ENCODE data around the gene ANTXR1. TPM values are rescaled to one million over a fixed set of nuclear protein-coding genes. Genes with fewer than 3 reads are reported as not detected.

Gene ANTXR1
- total RNA-seq, 1 donor from 2014 or later = not detected

DNA sequence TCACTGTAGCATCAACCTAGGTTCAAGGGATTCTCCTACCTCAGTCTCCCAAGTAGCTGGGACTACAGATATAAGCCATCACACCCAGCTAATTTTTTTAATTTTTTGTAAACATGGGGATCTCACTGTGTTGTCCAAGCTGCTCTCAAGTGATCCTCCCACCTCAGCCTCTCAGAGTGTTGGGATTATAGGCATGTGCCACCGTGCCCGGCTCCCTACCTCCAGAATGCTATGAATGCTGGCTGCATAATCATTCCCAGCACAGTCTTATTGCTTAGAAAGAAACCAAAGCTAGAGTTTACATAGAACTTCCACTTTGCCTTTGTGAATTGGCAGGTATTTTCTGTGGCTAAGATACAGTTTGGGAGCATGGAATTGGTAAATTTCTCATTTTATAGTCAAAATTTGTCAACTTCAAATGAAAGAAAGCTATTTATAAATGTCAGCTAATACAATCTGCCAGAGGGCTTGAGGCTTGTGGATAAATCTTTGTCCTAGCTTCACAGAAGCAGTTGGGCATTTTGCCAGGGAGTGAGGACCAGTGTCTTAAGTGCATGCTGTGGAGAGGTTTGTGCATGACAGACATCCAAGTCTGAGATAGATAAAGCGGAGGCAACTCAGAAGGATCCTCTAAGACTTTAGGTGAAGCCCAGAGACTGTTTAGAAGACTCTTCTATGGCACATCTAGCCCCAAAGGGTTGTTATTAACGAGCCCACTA, 175.4 kb downstream of the ANTXR1 start:
- Mint-ChIP-seq H3K9me3 (no peaks in the 10 kb centered on the region), H3K36me3 (ENCODE audit: low read depth) (no peaks in the 10 kb centered on the region), H3K4me3 (no peak overlapping the region), H3K4me1 (ENCODE audit: low read depth) (no peaks in the 10 kb centered on the region), H3K27me3 (ENCODE audit: insufficient read depth) (peaks cover 16% of the 10 kb centered on the region), H3K27ac (no peak overlapping the region)
- intact Hi-C loops (cut with micrococcal nuclease) = no loop called here
- no peak for DNase-seq (ENCODE audit: low spot score)

DNA sequence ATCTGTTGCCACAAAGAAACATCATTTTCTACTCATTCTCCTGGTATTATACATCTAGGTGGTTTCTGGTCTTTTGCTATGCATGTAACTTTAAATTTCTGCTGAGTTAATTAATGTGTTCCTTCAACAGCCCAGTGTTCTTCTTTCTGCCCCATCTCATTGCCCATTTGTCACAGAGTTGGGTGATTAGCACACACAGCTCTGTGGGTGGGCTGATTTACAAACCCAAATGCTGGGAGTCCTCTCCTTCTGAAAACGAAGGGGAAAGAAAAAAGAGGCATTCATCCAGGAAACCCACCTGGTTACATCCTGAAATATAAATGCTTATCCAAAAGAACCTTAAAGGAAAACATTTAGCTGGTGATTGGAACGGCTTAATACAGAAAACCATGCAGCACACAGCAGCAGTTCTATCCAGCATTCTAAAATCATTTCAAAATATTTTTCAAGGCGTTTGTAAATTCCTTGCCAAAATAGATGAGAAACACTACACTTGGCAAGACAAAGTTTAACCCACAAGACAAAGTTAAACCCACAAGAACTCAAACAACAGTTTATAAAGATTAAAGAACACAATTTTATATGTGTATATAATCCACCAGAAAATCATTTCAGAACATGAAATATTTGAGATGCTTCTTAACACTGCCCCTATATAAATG, 177.9 kb downstream of the ANTXR1 start:
- Mint-ChIP-seq H3K27ac (no peak overlapping the region), H3K9me3 (no peaks in the 10 kb centered on the region), H3K4me3 (no peak overlapping the region), H3K27me3 (ENCODE audit: insufficient read depth) (peaks cover 26% of the 10 kb centered on the region), H3K4me1 (ENCODE audit: low read depth) (no peaks in the 10 kb centered on the region), H3K36me3 (ENCODE audit: low read depth) (no peaks in the 10 kb centered on the region)
- intact Hi-C loops (cut with micrococcal nuclease) = loop anchor here (1.0 kb wide), 1 partner anchor 23 kb away; no protein-coding TSS in a partner anchor
- no peak for DNase-seq (ENCODE audit: low spot score)

GRCh38 chr2:69191634-69192033, 178.7 kb downstream of the ANTXR1 start:
- Mint-ChIP-seq H3K4me1 (ENCODE audit: low read depth) (no peaks in the 10 kb centered on the region), H3K27ac (no peak overlapping the region), H3K9me3 (no peaks in the 10 kb centered on the region), H3K36me3 (ENCODE audit: low read depth) (no peaks in the 10 kb centered on the region), H3K27me3 (ENCODE audit: insufficient read depth) (peaks cover 26% of the 10 kb centered on the region), H3K4me3 (no peak overlapping the region)
- intact Hi-C loops (cut with micrococcal nuclease) = no loop called here
- no peak for DNase-seq (ENCODE audit: low spot score)

- H3K27ac Mint-ChIP-seq = no peak overlapping the region
- H3K9me3 Mint-ChIP-seq = no peaks in the 10 kb centered on the region
- H3K36me3 Mint-ChIP-seq (ENCODE audit: low read depth) = no peaks in the 10 kb centered on the region
- no peaks in the 10 kb centered on the region for H3K4me1 Mint-ChIP-seq (ENCODE audit: low read depth)
- no peak overlapping the region for H3K4me3 Mint-ChIP-seq
- no peak for DNase-seq (ENCODE audit: low spot score)
- peaks cover 26% of the 10 kb centered on the region for H3K27me3 Mint-ChIP-seq (ENCODE audit: insufficient read depth)
- intact Hi-C loops (cut with micrococcal nuclease) = no loop called here
These were observed 179.4 kb downstream of the ANTXR1 start for GRCh38 chr2:69192176-69192945.

DNA sequence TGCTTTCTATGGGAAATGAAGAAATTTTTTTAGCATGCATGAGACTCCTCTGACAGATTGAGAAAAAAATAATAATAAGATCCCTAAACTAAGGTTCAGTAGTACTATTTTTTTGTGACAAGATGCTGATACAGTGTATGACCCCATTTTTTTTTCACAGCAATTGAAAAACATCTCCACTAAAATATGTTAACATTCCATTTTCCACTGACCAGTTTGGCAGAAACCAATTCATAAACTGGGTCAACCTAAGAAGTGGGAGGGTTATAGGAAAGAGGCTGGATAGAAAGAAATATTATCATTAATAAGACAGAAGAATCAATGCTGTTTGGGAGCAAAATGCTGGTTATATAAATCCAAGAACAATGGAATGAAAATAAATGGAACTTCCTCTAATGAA, 182.7 kb downstream of the ANTXR1 start:
- H3K27ac Mint-ChIP-seq = no peak overlapping the region
- H3K9me3 Mint-ChIP-seq = no peaks in the 10 kb centered on the region
- peaks cover 21% of the 10 kb centered on the region for H3K27me3 Mint-ChIP-seq (ENCODE audit: insufficient read depth)
- intact Hi-C loops (cut with micrococcal nuclease) = no loop called here
- H3K4me3 Mint-ChIP-seq = no peak overlapping the region
- no peaks in the 10 kb centered on the region for H3K36me3 Mint-ChIP-seq (ENCODE audit: low read depth)
- no peaks in the 10 kb centered on the region for H3K4me1 Mint-ChIP-seq (ENCODE audit: low read depth)
- DNase-seq (ENCODE audit: low spot score) = no peak

DNA sequence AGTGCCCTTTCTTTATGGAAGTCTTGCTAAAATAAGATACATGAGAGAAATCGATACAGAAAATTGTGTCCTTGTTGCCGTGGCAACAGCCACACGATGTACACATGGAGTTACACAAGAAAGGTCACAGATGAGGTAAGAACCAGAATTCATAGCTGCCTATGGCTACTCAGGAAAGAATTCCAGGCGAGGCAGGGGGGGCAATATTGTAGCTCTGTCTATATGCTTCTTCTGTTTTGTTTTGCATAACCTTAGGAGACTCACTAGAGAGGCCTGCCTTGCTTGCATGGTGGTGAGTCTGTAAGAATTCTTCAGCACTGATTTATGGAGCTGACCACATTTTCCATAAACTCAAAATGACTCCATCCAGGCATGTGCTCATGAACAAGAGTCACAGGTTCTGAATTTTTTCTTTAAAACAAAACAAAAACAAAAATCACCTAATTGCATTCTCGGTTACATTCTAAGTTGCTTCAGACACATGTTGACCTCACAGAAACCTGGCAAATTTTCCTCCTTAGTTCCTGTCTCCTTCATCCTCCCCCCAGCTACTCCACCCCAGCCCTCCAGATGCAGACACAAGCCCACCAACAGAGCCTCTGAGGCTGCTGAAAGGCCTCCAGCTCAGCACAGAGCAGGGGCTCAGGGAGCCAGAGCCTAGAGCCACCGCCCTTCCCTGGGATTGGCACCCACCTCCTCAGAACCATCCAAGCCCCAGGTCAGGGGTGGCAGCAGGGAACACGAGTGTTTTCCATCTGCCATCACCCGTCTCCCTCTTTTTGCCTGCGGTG, 183.5 kb downstream of the ANTXR1 start:
- Mint-ChIP-seq H3K4me1 (ENCODE audit: low read depth) (no peaks in the 10 kb centered on the region), H3K27me3 (ENCODE audit: insufficient read depth) (peaks cover 18% of the 10 kb centered on the region), H3K36me3 (ENCODE audit: low read depth) (no peaks in the 10 kb centered on the region), H3K27ac (no peak overlapping the region), H3K9me3 (no peaks in the 10 kb centered on the region), H3K4me3 (no peak overlapping the region)
- intact Hi-C loops (cut with micrococcal nuclease) = no loop called here
- DNase-seq (ENCODE audit: low spot score) = no peak

- H3K27me3 Mint-ChIP-seq (ENCODE audit: insufficient read depth) = peaks cover 7% of the 10 kb centered on the region
- no peaks in the 10 kb centered on the region for H3K4me1 Mint-ChIP-seq (ENCODE audit: low read depth)
- H3K36me3 Mint-ChIP-seq (ENCODE audit: low read depth) = no peaks in the 10 kb centered on the region
- H3K9me3 Mint-ChIP-seq = no peaks in the 10 kb centered on the region
- no peak for DNase-seq (ENCODE audit: low spot score)
- intact Hi-C loops (cut with micrococcal nuclease) = no loop called here
- H3K27ac Mint-ChIP-seq = no peak overlapping the region
- no peak overlapping the region for H3K4me3 Mint-ChIP-seq
These were observed 187.1 kb downstream of the ANTXR1 start for GRCh38 chr2:69200107-69200520.

GRCh38 chr2:69201259-69201658, 188.3 kb downstream of the ANTXR1 start:
- no peaks in the 10 kb centered on the region for H3K36me3 Mint-ChIP-seq (ENCODE audit: low read depth)
- peaks cover 3% of the 10 kb centered on the region for H3K27me3 Mint-ChIP-seq (ENCODE audit: insufficient read depth)

GRCh38 chr2:69202327-69202726, 189.3 kb downstream of the ANTXR1 start:
- H3K27me3 Mint-ChIP-seq (ENCODE audit: insufficient read depth) = peaks cover 3% of the 10 kb centered on the region
- no peak for DNase-seq (ENCODE audit: low spot score)
- H3K9me3 Mint-ChIP-seq = no peaks in the 10 kb centered on the region
- H3K4me3 Mint-ChIP-seq = no peak overlapping the region
- intact Hi-C loops (cut with micrococcal nuclease) = no loop called here
- no peaks in the 10 kb centered on the region for H3K4me1 Mint-ChIP-seq (ENCODE audit: low read depth)
- no peaks in the 10 kb centered on the region for H3K36me3 Mint-ChIP-seq (ENCODE audit: low read depth)
- no peak overlapping the region for H3K27ac Mint-ChIP-seq

More at GRCh38 chr2:69201259-69201658, 188.3 kb downstream of the ANTXR1 start:
- Mint-ChIP-seq H3K27ac (no peak overlapping the region), H3K4me3 (no peak overlapping the region), H3K4me1 (ENCODE audit: low read depth) (no peaks in the 10 kb centered on the region), H3K9me3 (no peaks in the 10 kb centered on the region)
- intact Hi-C loops (cut with micrococcal nuclease) = no loop called here
- DNase-seq (ENCODE audit: low spot score) = no peak

- Mint-ChIP-seq H3K9me3 (no peaks in the 10 kb centered on the region), H3K4me3 (no peak overlapping the region), H3K27me3 (ENCODE audit: insufficient read depth) (peaks cover 3% of the 10 kb centered on the region), H3K4me1 (ENCODE audit: low read depth) (no peaks in the 10 kb centered on the region), H3K36me3 (ENCODE audit: low read depth) (no peaks in the 10 kb centered on the region), H3K27ac (no peak overlapping the region)
- no peak for DNase-seq (ENCODE audit: low spot score)
- intact Hi-C loops (cut with micrococcal nuclease) = no loop called here
These were observed 190.4 kb downstream of the ANTXR1 start for GRCh38 chr2:69203166-69203985.

DNA sequence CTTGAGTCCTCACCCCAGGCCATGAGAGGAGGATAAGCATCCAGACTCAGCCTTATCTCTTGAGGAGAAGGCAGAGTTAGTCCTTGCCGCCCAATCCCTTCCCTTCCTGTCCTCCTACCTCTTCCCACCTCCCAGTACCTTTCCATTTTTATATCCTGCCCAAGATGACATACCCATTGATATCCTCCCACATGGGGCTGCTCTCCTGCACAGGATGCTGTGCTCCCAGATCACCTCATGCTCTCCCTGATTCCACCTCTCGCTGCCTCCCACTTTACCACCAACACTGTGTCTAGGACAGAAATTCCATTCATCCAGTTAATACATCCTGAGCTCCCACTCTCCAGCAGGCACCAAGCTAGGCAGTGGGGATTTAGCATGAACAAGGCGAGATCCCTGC, 191.7 kb downstream of the ANTXR1 start:
- DNase-seq (ENCODE audit: low spot score) = no peak
- Mint-ChIP-seq H3K9me3 (no peaks in the 10 kb centered on the region), H3K4me1 (ENCODE audit: low read depth) (no peaks in the 10 kb centered on the region), H3K4me3 (no peak overlapping the region), H3K27ac (no peak overlapping the region), H3K36me3 (ENCODE audit: low read depth) (no peaks in the 10 kb centered on the region), H3K27me3 (ENCODE audit: insufficient read depth) (peaks cover under 1% of the 10 kb centered on the region)
- intact Hi-C loops (cut with micrococcal nuclease) = no loop called here

DNA sequence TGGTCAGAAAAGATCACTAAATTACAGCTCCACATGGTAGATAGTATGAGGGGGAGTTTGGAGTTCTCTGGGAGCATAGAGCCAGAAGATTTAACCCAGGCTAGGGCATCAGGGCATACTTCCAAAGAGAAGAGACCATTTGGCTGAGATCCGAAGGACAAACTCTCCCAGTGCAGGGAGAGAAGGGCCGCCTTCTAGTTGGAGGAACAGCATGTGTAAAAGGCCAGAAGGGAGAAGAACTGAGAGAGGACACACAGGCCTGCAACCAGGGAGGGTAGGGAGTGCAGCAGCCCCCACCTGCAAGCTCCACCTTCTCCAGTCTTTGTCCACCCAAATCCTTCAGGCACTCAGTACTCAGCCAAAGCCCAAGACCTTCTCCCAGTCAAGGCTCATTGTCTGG, 192.1 kb downstream of the ANTXR1 start:
- intact Hi-C loops (cut with micrococcal nuclease) = no loop called here
- H3K9me3 Mint-ChIP-seq = no peaks in the 10 kb centered on the region
- no peaks in the 10 kb centered on the region for H3K4me1 Mint-ChIP-seq (ENCODE audit: low read depth)
- no peak overlapping the region for H3K27ac Mint-ChIP-seq
- H3K36me3 Mint-ChIP-seq (ENCODE audit: low read depth) = no peaks in the 10 kb centered on the region
- H3K4me3 Mint-ChIP-seq = no peak overlapping the region
- DNase-seq (ENCODE audit: low spot score) = no peak
- no peaks in the 10 kb centered on the region for H3K27me3 Mint-ChIP-seq (ENCODE audit: insufficient read depth)

All from activated T-helper 1 cell treated with anti-CD3 and anti-CD28 coated beads, Interleukin-12 subunit alpha, Interleukin-12 subunit beta, Interleukin-2, Interleukin-4 antibody, amounts not matched to agents 30 ng/mL and 10 ng/mL and 1 ng/mL, durations not matched to agents 14 hours and 24 hours and 36 hours (primary cell).